Duodenal mucosa (tissue), 2 donors: ENCODE results near the gene DPM1.

Experiments
- H3K27ac ChIP-seq: one replicate; pipeline ENCODE4 v1.7.0; 2013; ENCODE audit warnings: low read depth, low read length
- H3K27me3 ChIP-seq, 2 donors: one replicate each; pipeline ENCODE4 v1.7.0; 2013; ENCODE audit warnings: low read length in 2 of 2, control low read depth in 1 of 2; ENCODE audit not compliant: insufficient read depth in 2 of 2, control insufficient read depth in 1 of 2
- H3K36me3 ChIP-seq, 2 donors: one replicate each; pipeline ENCODE4 v1.7.0; 2013; ENCODE audit warnings: low read length in 2 of 2, control low read depth in 1 of 2; ENCODE audit not compliant: insufficient read depth in 2 of 2, control insufficient read depth in 1 of 2
- H3K4me1 ChIP-seq, 2 donors: one replicate each; pipeline ENCODE4 v1.7.0; 2013; ENCODE audit warnings: low read length in 2 of 2, control low read depth in 1 of 2; ENCODE audit not compliant: insufficient read depth in 2 of 2, control insufficient read depth in 1 of 2
- H3K4me3 ChIP-seq, 2 donors: one replicate each; pipeline ENCODE4 v1.7.0; 2013; ENCODE audit warnings: low read length in 2 of 2, low read depth in 1 of 2
- H3K9ac ChIP-seq, 2 donors: one replicate each; pipeline ENCODE4 v1.7.0; 2013; ENCODE audit warnings: low read length in 2 of 2, low read depth in 1 of 2
- H3K9me3 ChIP-seq, 2 donors: one replicate each; pipeline ENCODE4 v1.7.0; 2013; ENCODE audit warnings: low read length in 2 of 2, control low read depth in 1 of 2; ENCODE audit not compliant: control insufficient read depth in 1 of 2

DPM1 gene

GRCh38 chr20:50885781-50886180, 72.6 kb downstream of the DPM1 start:
- H3K36me3 ChIP-seq = peaks cover 18 to 22% of the 10 kb centered on the region in 2 donors
- no peaks in the 10 kb centered on the region for H3K4me1 ChIP-seq
- H3K4me3 ChIP-seq = no peak overlapping the region
- H3K27ac ChIP-seq = no peak overlapping the region
- H3K9ac ChIP-seq = no peak overlapping the region
- no peaks in the 10 kb centered on the region for H3K27me3 ChIP-seq
- no peaks in the 10 kb centered on the region for H3K9me3 ChIP-seq

- H3K27me3 ChIP-seq = no peaks in the 10 kb centered on the region
- H3K4me3 ChIP-seq = no peak overlapping the region
- peaks cover 13 to 18% of the 10 kb centered on the region in 2 donors for H3K36me3 ChIP-seq
- no peak overlapping the region for H3K9ac ChIP-seq
- H3K9me3 ChIP-seq = no peaks in the 10 kb centered on the region
- no peak overlapping the region for H3K27ac ChIP-seq
- no peaks in the 10 kb centered on the region for H3K4me1 ChIP-seq
These were observed 73.3 kb downstream of the DPM1 start for GRCh38 chr20:50885068-50885467.
